Measurements from ENCODE around the gene ENKUR.
A peak's percentile ranks its signal among the peaks of the same experiment; 100 is the strongest.

ENKUR gene

GRCh38 chr10:25015828-25016375, at the start of gene ENKUR:
Gene ENKUR, minus strand, starts transcription at chr10:25016158. Its CDS starts 222 bp downstream, at chr10:25015936.
- Mint-ChIP-seq H3K36me3 (ENCODE audit: low read depth) (peaks cover 2% of the 10 kb centered on the region), H3K27me3 (no peaks in the 10 kb centered on the region), H3K4me3 (peak within 1 kb of the TSS; percentile 96), H3K27ac (peak within 1 kb of the TSS; percentile 99), H3K4me1 (peaks cover 31% of the 10 kb centered on the region), H3K9me3 (peaks cover 11% of the 10 kb centered on the region)
- peak; percentile 42 for ATAC-seq
- DNase-seq: peak; percentile 94

- no peaks in the 10 kb centered on the region for H3K36me3 Mint-ChIP-seq (ENCODE audit: low read depth)
- no peak for ATAC-seq
- H3K27ac Mint-ChIP-seq: no peak overlapping the region
- H3K27me3 Mint-ChIP-seq: peaks cover 2% of the 10 kb centered on the region
- no peak overlapping the region for H3K4me3 Mint-ChIP-seq
- peaks cover 24% of the 10 kb centered on the region for H3K4me1 Mint-ChIP-seq
- DNase-seq: no peak
- peaks cover 3% of the 10 kb centered on the region for H3K9me3 Mint-ChIP-seq
These were observed 48.4 kb upstream of the ENKUR start for GRCh38 chr10:25064401-25064800.

DNA sequence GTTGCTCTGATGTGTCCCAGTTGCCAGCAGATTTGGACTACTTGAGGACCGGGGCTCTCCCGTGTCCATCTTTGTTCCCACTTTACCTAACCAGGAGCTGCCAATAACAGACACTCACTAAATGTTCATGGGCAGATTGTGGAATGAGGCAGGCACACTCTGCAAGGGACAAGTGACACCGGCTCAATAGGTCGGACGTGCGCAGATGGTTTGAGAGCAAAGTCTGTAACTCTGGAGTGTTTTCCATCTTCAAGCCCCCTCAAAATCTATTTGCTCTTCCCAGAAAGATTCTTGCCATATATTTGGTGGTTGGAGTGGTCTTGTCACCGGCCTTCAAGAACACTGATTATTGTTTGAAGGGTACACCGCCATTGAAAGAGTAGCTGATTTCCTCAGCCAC, 47.7 kb upstream of the ENKUR start:
- H3K4me3 Mint-ChIP-seq: no peak overlapping the region
- H3K27me3 Mint-ChIP-seq: peaks cover 2% of the 10 kb centered on the region
- DNase-seq (no peak), ATAC-seq (no peak)
- peaks cover 24% of the 10 kb centered on the region for H3K4me1 Mint-ChIP-seq
- H3K9me3 Mint-ChIP-seq: peaks cover 3% of the 10 kb centered on the region
- H3K27ac Mint-ChIP-seq: peak overlapping the region; percentile 6
- no peaks in the 10 kb centered on the region for H3K36me3 Mint-ChIP-seq (ENCODE audit: low read depth)

- peaks cover 3% of the 10 kb centered on the region for H3K9me3 Mint-ChIP-seq
- H3K27ac Mint-ChIP-seq: peak overlapping the region; percentile 6
- peaks cover 2% of the 10 kb centered on the region for H3K27me3 Mint-ChIP-seq
- ATAC-seq: no peak
- no peaks in the 10 kb centered on the region for H3K36me3 Mint-ChIP-seq (ENCODE audit: low read depth)
- H3K4me3 Mint-ChIP-seq: no peak overlapping the region
- DNase-seq: no peak
- peaks cover 24% of the 10 kb centered on the region for H3K4me1 Mint-ChIP-seq
These were observed 47.2 kb upstream of the ENKUR start for GRCh38 chr10:25063157-25063556.

DNA sequence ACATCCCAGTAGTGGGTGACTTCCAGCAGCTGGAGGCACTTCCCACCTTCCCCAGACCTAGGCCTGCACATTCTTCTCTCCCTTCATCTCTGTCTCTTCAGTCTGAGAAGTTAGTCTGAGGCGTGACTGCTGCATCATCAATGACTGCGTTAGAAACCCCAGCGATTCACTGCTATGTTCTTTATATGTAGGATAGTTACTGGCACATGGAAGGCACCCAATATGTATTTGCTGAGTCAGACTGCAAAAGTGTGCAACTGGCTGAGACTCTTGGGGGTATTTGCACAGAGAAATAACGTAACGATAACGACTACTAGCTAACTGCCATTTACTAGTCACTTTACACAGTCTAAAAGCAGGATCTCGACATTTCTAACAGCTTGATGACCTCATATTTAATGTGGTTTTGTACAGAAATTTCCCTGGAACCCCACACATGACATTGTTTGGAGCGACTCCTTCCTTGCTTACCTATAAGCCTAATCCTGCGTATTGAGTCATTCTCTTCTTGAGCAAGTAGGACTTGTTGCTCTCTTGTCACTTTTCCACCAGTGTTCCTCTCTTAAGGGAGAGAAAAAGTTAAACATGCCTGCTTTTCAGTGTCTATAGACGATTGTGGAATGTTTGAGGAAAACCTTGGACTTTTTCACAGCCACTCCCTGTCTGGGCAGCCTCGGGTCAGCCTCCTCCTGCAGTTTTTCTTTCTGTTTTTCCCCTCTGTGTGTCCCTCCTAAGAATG, 45.9 kb upstream of the ENKUR start:
- Mint-ChIP-seq H3K4me3 (peak overlapping the region; percentile 2), H3K27me3 (peaks cover 2% of the 10 kb centered on the region), H3K36me3 (ENCODE audit: low read depth) (no peaks in the 10 kb centered on the region), H3K9me3 (peaks cover 3% of the 10 kb centered on the region), H3K27ac (peak overlapping the region; percentile 77), H3K4me1 (peaks cover 24% of the 10 kb centered on the region)
- DNase-seq (no peak), ATAC-seq (no peak)

GRCh38 chr10:25061125-25061524, 45.2 kb upstream of the ENKUR start:
- DNase-seq: no peak
- peaks cover 2% of the 10 kb centered on the region for H3K27me3 Mint-ChIP-seq
- H3K36me3 Mint-ChIP-seq (ENCODE audit: low read depth): no peaks in the 10 kb centered on the region
- peaks cover 24% of the 10 kb centered on the region for H3K4me1 Mint-ChIP-seq
- no peak for ATAC-seq
- no peak overlapping the region for H3K27ac Mint-ChIP-seq
- H3K4me3 Mint-ChIP-seq: no peak overlapping the region
- peaks cover 3% of the 10 kb centered on the region for H3K9me3 Mint-ChIP-seq

DNA sequence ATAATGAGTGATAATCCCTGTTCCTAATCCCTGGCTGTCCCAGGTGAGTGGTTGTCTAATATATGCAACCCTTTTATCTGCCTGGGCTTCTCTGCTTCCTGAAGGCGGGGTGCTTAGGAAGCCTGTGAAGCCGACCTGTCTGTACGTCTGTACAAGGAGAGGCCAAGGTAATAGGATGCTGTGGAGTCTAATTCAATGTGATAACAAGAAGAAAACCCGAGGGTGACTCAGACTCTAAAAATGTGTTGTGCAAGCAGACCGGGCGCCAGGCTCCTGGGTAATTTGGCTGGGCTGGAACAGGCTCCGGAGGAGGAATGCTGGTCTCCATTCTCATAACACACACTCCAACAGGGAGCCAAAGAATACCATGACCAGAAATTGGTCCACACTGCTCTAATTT, 44.0 kb upstream of the ENKUR start:
- no peak for ATAC-seq
- Mint-ChIP-seq H3K36me3 (ENCODE audit: low read depth) (no peaks in the 10 kb centered on the region), H3K4me1 (peaks cover 24% of the 10 kb centered on the region), H3K27ac (no peak overlapping the region), H3K27me3 (peaks cover 2% of the 10 kb centered on the region), H3K4me3 (no peak overlapping the region), H3K9me3 (peaks cover 3% of the 10 kb centered on the region)
- DNase-seq: no peak

DNA sequence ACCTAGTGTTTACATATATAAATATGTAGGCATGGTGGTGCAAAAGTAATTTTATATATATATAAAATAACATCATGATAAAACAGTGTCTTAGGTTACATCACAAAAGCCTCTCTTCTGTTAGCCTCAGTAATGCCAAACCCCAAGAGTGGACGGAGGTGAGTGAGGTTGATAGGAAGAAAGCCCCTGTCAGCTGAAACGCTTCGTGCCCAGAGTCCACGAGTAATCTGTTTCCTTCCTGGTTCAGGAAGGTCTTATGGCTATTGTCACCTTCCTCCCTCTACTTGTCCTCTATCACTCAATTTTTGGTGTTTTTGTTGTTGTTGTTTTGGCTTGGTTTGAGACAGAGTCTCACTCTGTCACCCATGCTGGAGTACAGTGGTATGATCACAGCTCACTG, 41.9 kb upstream of the ENKUR start:
- DNase-seq: no peak
- no peak for ATAC-seq
- peaks cover 2% of the 10 kb centered on the region for H3K27me3 Mint-ChIP-seq
- no peaks in the 10 kb centered on the region for H3K9me3 Mint-ChIP-seq
- H3K4me1 Mint-ChIP-seq: peaks cover 13% of the 10 kb centered on the region
- H3K4me3 Mint-ChIP-seq: no peak overlapping the region
- no peak overlapping the region for H3K27ac Mint-ChIP-seq
- no peaks in the 10 kb centered on the region for H3K36me3 Mint-ChIP-seq (ENCODE audit: low read depth)

GRCh38 chr10:25056726-25057125, 40.8 kb upstream of the ENKUR start:
- Mint-ChIP-seq H3K36me3 (ENCODE audit: low read depth) (no peaks in the 10 kb centered on the region), H3K4me1 (peaks cover 2% of the 10 kb centered on the region), H3K27me3 (peaks cover 2% of the 10 kb centered on the region), H3K4me3 (no peak overlapping the region), H3K27ac (no peak overlapping the region), H3K9me3 (no peaks in the 10 kb centered on the region)
- ATAC-seq (no peak), DNase-seq (no peak)

- H3K4me1 Mint-ChIP-seq: no peaks in the 10 kb centered on the region
- H3K9me3 Mint-ChIP-seq: no peaks in the 10 kb centered on the region
- no peak overlapping the region for H3K4me3 Mint-ChIP-seq
- H3K27me3 Mint-ChIP-seq: peaks cover 13% of the 10 kb centered on the region
- no peaks in the 10 kb centered on the region for H3K36me3 Mint-ChIP-seq (ENCODE audit: low read depth)
- H3K27ac Mint-ChIP-seq: no peak overlapping the region
- ATAC-seq: no peak
- DNase-seq: no peak
These were observed 36.1 kb upstream of the ENKUR start for GRCh38 chr10:25052012-25052411.

GRCh38 chr10:25050402-25050801, 34.4 kb upstream of the ENKUR start:
- no peak for ATAC-seq
- Mint-ChIP-seq H3K4me1 (no peaks in the 10 kb centered on the region), H3K36me3 (ENCODE audit: low read depth) (no peaks in the 10 kb centered on the region), H3K27ac (no peak overlapping the region), H3K27me3 (peaks cover 16% of the 10 kb centered on the region), H3K9me3 (no peaks in the 10 kb centered on the region), H3K4me3 (no peak overlapping the region)
- no peak for DNase-seq

DNA sequence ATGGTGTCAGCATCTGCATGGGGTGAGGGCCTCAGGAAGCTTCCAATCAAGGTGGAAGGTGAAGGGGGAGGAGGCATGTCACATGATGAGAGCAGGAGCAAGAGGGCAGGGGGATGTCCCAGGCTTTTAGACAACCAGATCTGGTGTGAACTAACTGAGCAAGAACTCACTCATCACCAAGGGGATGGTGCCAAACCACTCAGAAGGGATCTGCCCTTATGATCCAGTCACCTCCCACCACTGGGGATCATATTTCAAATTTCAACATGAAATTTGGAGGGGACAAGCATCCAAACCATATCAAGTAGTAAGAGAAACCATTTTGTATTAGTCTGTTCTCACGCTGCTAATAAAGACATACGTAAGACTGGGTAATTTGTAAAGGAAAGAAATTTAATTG, 34.0 kb upstream of the ENKUR start:
- ATAC-seq: no peak
- Mint-ChIP-seq H3K4me3 (no peak overlapping the region), H3K36me3 (ENCODE audit: low read depth) (no peaks in the 10 kb centered on the region), H3K4me1 (no peaks in the 10 kb centered on the region), H3K27ac (no peak overlapping the region), H3K27me3 (peaks cover 16% of the 10 kb centered on the region), H3K9me3 (no peaks in the 10 kb centered on the region)
- DNase-seq: no peak

- H3K4me1 Mint-ChIP-seq: no peaks in the 10 kb centered on the region
- no peak for DNase-seq
- H3K4me3 Mint-ChIP-seq: no peak overlapping the region
- no peaks in the 10 kb centered on the region for H3K9me3 Mint-ChIP-seq
- H3K36me3 Mint-ChIP-seq (ENCODE audit: low read depth): no peaks in the 10 kb centered on the region
- H3K27me3 Mint-ChIP-seq: peaks cover 25% of the 10 kb centered on the region
- H3K27ac Mint-ChIP-seq: no peak overlapping the region
- ATAC-seq: no peak
These were observed 32.5 kb upstream of the ENKUR start for GRCh38 chr10:25048450-25048849.

- ATAC-seq (no peak), DNase-seq (no peak)
- H3K27me3 Mint-ChIP-seq: peaks cover 25% of the 10 kb centered on the region
- H3K9me3 Mint-ChIP-seq: no peaks in the 10 kb centered on the region
- H3K4me3 Mint-ChIP-seq: no peak overlapping the region
- H3K4me1 Mint-ChIP-seq: no peaks in the 10 kb centered on the region
- H3K27ac Mint-ChIP-seq: no peak overlapping the region
- H3K36me3 Mint-ChIP-seq (ENCODE audit: low read depth): no peaks in the 10 kb centered on the region
These were observed 31.8 kb upstream of the ENKUR start for GRCh38 chr10:25047591-25048301.

GRCh38 chr10:25047088-25047487, 31.1 kb upstream of the ENKUR start:
- no peaks in the 10 kb centered on the region for H3K36me3 Mint-ChIP-seq (ENCODE audit: low read depth)
- peaks cover 25% of the 10 kb centered on the region for H3K27me3 Mint-ChIP-seq
- no peaks in the 10 kb centered on the region for H3K9me3 Mint-ChIP-seq
- ATAC-seq (no peak), DNase-seq (no peak)
- no peak overlapping the region for H3K4me3 Mint-ChIP-seq
- no peaks in the 10 kb centered on the region for H3K4me1 Mint-ChIP-seq
- no peak overlapping the region for H3K27ac Mint-ChIP-seq

Data from activated naive CD8-positive, alpha-beta T cell treated with anti-CD3 and anti-CD28 coated beads, Interleukin-2, amount 50 U/mL, for 24 hours (primary cell).